ENCODE measurements around the gene RACGAP1.
"Not testable (repeated sequence)": the region's sequence is repeated elsewhere in the genome, so short reads cannot be mapped to it uniquely, and the experiment has no call there.

Gene RACGAP1

DNA sequence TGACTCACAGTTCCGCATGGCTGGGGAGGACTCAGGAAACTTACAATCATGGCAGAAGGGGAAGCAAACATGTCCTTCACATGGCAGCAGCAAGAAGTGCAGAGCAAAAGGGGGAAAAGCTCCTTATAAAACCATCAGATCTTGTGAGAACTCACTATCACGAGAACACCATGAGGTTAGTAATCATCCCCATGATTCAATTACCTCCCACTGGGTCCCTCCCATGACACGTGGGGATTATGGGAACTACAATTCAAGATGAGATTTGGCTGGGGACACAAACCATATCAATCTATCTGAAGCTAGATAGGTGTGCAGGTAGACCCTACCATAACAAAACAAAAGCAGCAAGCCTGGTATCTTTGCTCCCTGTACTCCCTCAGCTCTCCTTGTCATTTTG, 38.8 kb downstream of the RACGAP1 start:
- DNase-seq (ENCODE audit: low read depth in 3 of 3), result not testable (repeated sequence)

DNA sequence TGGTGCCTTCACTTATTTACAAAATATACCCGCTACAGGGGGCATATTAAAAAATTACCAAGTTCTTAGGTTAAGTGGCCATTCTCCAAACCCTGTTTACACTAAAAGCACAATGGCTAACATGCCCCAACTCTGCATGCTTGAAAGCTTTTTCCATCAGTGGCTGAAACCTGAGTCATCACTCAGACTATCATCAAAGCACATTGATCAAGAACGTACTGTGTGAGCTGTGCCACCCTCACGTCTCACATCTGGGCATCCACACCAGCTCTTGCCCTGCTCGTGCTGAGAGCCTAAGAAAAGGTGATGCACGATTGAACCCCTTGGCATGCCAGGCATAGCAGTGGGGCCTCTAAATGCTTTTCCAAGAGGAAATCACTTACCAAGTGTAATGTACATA, 39.3 kb downstream of the RACGAP1 start:
- no peak for DNase-seq (ENCODE audit: low read depth in 3 of 3)

DNA sequence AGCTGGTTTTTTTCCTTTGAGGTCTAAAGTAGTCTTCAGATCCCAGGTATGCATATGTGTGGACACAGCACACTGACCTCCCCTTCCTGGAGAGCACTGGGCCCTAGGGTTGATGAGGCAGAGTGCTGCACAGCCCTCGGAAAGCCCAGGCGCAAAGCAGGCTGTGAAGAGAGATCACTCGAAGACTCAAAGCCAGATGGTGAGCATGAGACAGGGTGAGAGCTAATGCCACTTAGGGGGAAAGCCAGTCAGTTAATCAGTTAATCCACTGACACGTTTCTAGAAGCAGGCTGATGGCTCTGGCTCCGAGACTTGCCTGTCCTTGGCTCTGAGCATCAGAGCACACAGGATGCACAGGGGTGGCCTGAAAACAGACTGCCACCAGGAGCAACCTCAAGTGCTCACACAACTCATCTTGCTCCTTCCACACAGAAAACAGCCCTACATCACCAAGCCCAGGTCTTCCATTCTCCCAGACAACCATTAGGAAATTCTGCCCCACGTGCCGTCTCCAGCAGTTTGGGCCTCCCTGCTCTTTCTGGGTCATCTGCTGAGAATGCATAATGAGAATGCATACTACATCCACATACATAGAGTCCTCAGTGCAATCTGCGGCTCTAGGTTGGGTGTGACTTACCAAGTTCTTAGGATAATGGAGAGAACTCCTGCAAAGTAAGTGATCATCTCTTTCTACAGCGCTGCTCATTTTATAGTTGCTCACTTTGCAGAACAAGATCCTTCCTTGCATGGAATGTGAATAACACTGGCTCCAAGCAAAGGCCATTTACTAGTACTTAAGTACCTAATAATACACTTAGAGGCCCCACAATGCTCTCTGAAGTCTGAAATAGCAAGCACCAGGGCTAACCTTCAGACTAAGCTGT, 40.6 kb downstream of the RACGAP1 start:
- no peak for DNase-seq (ENCODE audit: low read depth in 3 of 3)

DNA sequence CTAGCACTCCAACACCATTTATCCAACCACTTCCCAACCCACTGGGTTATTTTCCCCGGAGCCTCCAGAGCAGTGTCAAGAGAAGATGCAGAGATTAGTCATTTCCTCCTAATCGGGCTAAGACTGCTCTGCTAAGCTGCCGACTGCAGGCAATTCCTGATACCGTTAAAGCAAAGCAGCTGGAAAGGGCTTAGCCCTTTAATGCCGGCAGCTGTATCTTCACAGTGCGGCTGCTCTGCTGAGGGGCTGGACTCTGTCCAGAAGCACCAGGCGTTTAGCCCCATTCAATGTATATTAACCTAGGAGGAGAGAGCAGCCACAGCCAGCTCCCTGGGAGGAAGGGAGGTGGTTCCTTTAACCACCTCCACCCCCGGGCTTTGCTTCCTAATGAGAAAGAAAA, 41.4 kb downstream of the RACGAP1 start:
- no peak for DNase-seq (ENCODE audit: low read depth in 3 of 3)

DNA sequence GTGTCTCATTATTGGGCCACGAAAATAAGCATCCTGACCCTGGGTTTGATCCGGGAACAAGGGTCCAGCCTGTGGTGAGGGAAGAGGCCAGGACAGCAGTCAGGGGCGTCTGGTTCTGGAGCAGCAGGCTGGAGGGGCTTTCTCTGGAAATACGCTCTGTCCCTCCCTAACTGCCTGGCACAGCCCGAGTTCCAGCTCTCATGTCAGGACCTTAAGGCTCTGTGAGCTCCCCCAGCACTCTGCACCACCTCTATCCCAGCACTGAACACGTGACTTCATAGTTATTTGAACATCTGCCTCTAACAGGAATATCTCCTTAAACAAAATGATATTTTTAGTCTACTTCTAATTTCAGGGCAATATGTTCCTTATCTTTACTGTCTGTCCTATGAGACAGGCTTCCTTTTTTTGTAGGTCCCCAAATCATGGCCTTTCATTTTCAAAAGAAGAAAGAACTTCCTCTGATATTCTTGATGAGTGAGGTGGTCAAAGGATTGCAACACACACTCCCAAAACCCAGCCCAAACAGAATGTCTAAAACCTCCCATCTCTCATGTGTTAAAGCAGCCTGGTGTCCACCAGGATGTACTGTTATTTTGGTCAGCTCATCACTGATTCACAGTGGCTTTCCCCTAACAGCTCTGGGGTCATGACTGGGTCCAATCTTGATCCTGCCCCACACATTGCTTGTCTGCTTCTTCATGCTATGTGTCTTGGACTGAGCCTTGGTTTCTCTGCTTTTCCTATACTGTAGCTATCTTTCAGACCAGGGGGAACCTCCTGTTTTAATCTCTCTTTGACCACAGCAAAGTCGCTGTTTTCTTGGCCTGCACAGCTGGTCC, 42.8 kb downstream of the RACGAP1 start:
- DNase-seq (ENCODE audit: low read depth in 3 of 3), result no peak

DNA sequence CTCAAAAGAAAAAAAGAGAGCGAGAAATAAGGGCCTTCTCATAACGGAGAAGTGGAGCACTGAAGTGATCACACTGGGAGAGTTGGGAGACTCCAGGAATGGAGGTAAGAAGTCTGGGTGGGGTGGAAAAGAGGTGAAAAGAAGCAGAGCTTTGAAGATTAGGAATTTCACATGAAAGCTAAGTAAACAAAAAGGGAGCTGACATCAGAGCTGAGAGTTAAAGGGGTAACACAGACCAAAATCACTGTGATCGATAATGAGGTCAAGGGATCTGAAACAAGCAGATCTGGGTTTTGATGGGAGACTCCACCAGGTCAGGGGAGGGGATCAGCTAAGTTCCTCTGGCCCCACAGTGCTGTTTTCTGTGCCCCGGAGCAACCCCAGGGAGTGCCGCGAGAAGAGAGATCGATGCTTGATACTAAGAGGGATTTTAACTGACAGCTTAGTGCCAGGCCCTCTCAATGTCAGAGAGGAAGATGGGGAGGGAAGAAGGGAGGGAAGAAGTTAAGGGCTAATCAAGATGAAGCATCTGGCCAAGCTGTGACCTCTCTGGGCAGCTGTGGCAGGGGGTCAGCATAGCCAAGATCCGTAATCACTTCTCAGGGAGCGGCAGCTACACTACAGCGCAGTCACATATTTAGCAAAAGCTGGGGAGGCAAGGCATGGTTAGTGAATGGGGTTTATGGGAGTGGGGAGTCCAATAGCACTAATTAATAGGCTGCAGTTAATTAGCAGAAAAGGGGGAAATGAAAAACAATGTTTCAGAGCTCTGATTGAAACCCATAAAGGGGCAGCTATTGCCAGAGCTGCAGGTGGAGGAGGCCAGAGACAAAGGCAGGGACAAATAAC, 44.6 kb downstream of the RACGAP1 start:
- no peak for DNase-seq (ENCODE audit: low read depth in 3 of 3)

DNA sequence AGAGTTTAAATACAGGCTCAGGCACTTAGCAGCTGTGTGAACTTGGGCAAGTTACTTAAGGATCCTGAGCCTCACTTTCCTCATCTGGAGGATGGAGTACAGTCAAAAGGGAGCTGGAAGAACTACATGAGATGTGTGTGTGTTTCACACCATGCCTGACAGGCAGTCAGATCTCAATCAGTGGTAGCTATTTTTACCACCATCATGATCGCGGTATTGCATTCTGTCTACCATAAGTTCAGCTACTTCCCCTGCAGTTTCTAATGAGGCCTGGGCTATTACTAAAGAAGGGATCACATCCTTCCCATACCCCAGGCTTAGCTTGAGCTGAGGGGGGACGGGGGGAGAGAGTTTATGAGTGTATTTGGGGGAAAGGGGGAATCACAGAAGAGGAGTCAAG, 45.5 kb downstream of the RACGAP1 start:
- DNase-seq (ENCODE audit: low read depth in 3 of 3), result no peak

DNA sequence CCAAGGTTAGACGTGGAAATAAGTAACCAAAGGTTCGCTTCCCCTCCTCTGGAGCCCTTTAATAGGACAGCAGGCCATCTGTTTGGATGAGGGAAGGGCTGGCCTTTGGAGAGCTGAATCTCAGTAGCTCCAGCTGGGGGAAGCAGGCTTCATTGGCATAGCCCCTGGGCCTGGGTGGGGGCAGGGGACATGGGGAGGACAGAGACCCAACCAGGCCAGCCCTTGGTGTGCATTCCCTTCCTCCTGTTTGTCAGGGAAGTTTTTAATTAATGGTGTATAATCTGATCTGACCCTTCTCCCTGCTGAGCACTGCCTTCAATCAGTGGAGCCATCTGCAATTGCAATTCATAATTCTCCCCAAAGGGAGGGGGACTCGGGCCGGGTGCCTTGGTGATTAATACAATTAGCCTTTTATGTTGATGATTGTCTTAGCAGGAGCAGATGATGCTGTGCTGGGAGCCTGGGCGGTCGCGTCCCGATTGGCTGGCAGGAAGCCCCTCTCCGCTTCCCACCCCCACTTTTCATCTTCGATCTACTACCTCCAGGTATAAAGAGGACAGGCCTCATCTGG, 46.2 kb downstream of the RACGAP1 start:
- DNase-seq (ENCODE audit: low read depth in 3 of 3), result no peak

DNA sequence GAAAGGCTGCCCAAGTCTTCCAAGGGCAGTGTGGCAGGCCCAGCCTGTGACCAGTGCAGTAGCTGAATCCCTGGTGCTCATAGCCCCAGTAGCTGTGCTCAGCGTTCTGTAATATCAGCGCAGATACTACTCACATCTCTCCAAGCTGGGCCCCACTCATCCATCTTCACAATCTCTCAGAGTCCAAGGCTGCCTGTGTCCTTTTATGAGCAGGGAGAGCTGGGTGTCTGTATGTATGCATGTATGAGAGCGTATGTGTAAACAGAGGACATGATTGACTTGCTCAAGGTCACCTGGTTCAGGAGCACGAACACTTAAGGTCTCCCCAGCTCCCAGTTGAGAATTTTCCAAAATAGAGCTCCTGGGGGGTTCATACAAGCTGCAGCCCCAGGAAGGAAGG, 47.2 kb downstream of the RACGAP1 start:
- no peak for DNase-seq (ENCODE audit: low read depth in 3 of 3)

DNA sequence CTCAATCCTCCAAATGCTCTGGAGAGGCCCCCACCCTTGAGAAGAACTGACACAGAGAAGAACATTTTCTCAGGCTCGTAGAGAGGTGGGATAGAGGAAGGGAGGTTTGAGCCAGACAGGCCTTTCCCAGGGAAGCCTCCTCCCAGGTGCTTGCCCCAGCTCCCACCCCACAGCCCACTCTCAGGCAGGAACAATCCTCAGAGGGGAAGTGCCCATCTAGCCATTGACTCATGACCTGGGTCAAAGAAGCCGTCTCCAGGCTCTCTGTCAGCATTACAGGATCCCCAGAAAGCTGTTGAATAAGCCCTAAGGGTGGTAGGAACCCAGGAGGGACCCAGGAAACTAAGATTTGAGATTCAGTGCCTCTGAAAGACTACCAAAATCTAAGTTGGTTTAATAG, 48.7 kb downstream of the RACGAP1 start:
- no peak for DNase-seq (ENCODE audit: low read depth in 3 of 3)

DNA sequence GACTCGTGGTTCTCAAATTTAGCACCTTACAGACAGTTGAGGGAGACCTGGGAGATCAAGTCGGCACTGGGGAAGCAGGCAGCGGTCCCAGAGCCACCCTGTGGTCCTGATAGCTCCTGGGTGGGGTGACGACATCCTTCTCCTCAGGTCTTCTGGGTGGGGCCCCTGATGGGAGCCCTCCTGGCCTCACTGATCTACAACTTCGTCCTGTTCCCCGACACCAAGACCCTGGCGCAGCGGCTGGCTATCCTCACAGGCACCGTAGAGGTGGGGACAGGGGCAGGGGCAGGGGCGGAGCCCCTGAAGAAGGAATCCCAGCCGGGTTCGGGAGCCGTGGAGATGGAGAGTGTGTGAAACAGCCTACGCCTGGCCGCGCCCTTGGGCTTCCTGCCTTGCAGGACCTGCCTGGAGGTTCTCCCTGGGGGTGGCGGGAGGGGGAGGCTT, 50.0 kb downstream of the RACGAP1 start:
- no peak for DNase-seq (ENCODE audit: low read depth in 3 of 3)

DNA sequence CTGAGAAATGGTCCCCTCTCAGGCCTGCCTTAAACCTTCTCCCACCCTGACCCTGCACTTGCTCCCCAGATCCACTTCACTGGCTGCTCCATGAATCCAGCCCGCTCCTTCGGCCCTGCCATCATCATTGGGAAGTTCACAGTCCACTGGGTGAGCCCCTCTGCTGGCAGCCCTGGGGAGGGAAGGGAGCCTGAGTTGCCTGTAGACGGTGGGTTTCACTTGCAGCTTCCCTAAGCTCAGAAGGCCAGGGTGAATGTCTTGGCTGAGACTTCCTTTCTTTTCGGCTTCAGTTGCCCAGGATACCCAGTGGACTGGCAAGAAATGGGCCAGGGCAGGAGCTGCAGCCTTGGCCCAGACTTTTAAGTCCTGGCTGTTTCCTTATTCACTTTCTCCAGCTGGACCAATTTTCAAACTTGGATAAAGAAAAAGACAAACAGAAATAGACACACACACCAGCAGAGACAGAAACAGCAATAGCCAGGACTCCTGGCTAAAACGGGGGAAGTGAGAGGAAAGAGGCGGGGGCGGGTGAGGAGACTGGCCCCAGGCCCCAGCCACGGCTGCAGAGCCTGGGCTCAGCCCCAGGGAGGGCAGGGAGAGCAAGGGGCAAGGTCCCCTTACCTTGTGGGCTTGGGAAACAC, 50.5 kb downstream of the RACGAP1 start:
- no peak for DNase-seq (ENCODE audit: low read depth in 3 of 3)

DNA sequence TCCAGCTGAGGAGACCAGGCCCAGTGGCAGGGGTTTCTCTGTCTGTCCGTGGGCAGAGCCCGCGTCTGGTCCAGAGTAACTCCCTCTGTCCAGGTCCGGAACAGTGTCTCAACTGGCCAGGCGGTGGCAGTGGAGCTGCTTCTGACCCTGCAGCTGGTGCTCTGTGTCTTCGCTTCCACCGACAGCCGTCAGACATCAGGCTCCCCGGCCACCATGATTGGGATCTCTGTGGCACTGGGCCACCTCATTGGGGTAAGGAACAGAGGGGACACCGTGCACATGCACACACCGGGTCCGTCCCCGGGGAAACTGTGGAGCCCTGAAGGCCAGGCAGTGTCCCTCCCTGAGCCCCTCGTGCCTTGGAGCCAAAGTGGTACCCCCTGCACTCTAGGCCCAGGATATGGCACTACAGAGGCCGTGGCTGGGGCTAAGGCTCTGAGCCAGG, 51.0 kb downstream of the RACGAP1 start:
- DNase-seq (ENCODE audit: low read depth in 3 of 3), result no peak

DNA sequence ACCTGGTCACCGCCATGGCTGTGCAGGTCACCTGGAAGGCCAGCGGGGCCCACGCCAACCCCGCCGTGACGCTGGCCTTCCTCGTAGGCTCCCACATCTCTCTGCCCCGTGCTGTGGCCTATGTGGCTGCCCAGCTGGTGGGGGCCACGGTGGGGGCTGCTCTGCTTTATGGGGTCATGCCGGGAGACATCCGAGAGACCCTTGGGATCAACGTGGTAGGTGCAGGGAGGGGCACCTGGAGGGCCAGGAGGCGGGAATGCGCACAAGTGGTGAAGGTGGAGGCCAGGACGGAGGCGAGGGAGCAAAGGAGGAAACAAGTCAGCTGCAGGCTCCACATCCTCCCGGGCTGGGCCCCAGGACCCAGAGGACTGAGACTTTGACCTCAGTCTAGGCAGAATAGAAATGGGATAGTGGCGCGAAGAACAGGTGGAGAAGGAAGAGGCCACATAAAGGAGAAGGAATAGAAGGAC, 51.9 kb downstream of the RACGAP1 start:
- no peak for DNase-seq (ENCODE audit: low read depth in 3 of 3)

DNA sequence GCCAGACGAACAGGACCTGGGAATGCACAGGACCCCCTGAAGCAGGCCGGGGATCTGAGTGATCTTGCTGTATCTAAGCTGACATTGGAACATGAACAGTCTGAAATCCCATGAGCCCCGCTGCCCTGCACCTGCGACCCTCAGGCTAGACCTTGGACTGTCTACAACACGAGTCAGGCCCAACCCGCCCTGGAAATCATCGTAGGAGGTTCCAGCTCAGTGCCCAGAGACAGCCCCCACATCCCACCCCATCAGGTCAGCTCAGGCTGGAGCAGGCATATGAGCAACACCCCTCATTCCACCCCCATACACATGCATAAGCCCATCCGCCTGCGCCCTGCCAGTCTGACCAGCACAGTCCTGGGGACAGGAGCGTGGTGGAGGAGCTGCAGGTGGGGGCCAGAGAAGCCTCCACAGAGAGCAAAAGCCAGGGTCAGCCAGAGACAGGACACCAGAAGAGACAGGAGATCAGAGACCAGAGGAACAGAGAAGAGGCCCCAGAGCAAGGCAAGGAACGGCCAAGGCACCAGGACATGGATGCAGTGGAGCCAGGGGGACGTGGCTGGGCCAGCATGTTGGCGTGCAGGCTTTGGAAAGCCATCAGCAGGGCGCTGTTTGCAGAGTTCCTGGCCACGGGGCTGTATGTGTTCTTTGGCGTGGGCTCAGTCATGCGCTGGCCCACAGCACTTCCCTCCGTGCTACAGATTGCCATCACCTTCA, 52.5 kb downstream of the RACGAP1 start, which contains the start of gene AQP6:
Gene AQP6, plus strand, starts transcription at position 307 of the 720 bp plus-strand sequence. Its CDS starts 227 bp downstream, at position 534.
- no peak for DNase-seq (ENCODE audit: low read depth in 3 of 3)

DNA sequence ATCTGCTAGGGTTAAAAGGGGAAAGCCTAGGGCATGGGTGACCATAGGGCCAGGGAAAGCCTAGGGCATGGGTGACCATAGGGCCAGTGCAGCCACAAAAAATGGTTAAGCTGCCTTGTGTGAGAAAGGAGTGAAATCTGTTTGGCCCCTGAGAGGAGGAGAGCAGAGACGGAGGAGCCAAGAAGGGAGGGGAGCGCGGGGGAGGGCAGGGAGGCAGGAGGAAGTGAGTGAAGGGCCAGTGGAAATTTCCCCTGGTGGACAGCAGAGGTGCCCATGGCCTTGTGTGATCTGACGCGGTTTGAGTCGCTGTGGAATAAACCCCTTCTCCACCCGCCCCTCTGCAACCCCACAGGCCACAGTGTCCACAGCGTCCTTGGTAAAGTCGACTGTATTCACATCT, 53.2 kb downstream of the RACGAP1 start:
- DNase-seq (ENCODE audit: low read depth in 3 of 3), result no peak

DNA sequence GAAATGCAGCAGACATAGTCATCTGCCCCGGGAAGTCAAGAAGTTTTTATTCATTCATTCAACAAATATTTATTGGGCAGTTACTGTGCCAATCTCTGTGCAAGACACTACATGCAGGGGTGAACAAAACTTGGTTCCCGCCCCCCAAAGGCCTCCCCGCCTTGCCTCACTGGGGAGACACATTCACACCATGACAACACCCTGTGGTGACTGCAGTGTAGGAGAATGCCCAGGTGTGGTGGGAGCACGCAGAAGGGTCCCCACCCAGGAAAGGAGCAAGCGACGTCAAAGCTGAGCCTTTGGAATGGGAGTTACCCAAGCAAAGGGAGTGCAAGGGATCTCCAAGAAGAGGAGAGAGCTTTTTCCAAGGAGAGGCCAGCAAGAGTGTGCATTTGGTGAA, 54.2 kb downstream of the RACGAP1 start:
- DNase-seq (ENCODE audit: low read depth in 3 of 3), result no peak

DNA sequence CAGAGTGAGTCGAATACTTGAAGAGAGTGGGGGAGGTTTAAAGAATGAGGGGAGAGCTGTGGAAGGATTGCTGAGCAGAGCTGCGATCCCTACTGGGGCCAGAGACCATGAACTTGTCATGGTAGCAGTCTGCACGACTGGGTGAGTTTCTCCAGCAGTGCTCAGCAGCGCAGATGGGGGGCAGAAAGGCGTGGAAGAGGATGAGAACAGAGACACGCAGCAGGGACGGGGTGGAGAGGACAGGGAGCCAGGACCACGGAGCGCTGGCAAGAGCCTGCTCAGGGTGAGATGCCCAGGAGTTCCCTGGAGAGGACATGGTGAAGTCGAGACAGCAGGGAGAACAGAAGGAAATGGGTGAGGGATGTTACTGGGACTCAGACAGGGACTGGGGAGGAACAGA, 54.6 kb downstream of the RACGAP1 start:
- no peak for DNase-seq (ENCODE audit: low read depth in 3 of 3)

DNA sequence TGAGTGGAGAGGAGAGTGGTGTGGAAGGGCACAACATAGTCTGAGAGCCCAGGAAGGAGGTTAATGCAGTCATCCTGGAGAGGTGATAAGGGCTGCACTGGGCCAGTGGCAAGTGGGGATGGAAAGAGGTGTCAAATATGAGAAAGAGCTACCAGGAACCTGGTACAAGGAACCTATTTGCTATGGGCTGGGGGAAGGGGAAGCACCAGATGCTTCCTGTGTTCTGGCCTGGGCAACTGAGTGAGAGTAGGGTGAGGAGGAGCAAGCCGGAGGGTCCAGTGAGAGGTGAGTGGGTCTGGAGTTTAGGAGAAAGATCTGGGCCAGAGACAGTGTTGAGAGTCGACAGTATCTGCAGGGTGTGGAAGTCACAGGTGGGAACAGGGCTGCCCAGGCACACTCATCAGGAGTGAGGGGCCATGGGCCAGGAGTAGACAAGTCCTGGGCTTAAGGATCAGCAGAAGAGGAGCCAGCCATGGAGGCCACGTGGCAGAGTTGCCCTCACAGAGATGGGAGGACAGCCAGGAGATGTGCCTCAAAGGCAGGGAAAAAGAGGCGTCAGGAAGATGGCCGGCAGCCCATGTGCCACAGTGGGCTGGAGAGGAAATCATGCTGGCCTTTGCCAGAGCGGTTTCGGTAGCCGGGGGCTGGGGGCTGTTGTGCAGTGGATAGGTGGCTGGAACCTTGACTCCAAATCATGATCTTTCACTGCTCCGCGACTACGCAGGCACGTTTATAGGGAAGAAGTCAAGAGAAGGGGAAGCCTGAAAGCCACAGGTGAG, 55.5 kb downstream of the RACGAP1 start:
- no peak for DNase-seq (ENCODE audit: low read depth in 3 of 3)

Data from stimulated activated CD4-positive, alpha-beta T cell treated with anti-CD3 and anti-CD28 coated beads, TNF-alpha, amount 100 ng/mL, for 48 hours (primary cell).